Nucleus accumbens (tissue), 56 donors: Measurements from ENCODE around the gene SLC9A2.

ENCODE experiments used
- DNase-seq, 56 donors: peaks; one replicate each; lab custom pipeline; 2025; lab: John Stamatoyannopoulos, UW

Gene SLC9A2

DNA sequence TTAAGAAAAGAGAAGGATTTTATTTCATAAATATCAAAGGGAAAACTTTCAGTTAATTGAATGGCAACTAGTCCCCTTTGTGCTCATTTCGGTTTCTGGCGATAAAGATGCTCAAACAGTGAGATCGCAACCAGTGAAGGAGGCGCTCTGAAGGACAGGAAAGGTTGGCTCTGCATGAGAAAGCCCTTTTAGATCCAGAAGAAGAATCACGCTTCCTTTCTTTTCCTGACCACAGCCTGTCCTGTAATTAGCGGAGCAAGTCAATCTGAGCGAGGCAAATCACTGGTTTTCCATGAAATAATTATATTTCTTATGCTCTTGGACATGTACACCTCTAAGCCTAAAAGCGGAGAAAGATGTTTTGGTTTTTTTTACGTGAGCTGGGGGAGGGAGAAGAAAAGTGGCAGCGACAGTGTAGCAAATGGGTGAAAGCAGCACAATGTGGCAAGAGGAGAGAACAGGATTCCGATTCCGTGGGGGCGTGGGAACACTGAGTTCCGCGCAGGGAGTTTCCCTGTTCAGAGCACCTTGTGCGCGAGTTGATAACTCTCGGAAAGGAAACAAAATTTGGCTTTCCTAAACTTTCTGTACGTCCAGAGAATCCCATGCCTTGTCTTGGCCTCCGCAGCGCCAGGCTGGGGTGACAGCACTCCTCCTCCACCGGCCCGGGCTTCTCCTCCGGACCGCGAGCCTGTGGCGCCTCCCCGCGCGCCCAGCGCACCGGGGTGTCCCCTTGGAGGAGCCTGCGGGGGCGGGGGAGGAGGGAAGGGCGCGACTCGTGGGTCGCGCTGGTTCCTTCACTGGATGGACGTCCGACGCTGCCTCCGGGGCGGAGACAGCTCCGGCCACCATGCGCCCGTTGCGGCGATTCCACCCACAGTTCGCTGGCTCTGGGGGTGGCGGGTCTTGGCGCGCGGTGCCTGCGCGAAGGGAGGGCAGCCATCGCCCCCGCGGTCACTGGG, 620 bp upstream of the SLC9A2 start:
- peak in 15 of 56 donors; percentile 3 to 64 (median 28) for DNase-seq

DNA sequence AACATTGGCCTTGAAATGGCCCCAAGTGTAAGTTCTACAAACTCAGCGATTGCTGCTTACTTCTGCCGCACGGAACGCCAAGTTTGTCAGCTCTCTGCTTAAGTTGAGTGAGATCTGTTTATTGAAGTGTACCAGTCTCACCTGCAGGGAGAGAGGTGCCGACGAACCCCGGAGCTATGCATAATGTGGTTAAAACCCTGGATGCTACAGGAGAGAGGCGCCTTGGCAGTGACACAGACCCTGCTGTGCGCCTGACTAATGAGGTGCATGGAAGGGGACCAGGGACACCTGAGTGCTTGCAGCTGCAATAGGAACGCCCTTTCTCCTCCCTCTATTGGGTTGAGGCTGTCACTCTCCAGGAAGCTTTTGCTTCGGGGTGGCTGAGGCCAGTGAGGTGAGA, 979 bp downstream of the SLC9A2 start:
- DNase-seq, result no peak

DNA sequence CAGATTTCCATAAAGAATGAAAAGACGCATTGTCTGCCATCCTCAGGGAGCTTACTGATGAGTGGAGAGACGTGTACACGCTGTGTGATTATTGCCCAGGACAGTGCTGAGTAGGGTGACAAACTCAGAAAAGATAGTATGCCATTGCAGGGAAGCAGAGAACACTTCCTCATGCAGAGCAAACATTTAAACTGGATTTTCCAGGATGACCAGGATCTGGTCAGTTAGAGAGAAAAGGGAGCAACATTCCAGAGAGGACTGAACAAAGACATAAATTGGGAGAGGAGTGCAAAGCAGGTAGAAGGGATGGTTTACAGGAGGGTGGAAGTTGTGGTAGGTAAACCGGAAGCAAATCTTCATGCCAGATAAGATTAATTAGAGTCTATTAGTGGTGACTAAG, 2.3 kb downstream of the SLC9A2 start:
- no peak for DNase-seq

DNA sequence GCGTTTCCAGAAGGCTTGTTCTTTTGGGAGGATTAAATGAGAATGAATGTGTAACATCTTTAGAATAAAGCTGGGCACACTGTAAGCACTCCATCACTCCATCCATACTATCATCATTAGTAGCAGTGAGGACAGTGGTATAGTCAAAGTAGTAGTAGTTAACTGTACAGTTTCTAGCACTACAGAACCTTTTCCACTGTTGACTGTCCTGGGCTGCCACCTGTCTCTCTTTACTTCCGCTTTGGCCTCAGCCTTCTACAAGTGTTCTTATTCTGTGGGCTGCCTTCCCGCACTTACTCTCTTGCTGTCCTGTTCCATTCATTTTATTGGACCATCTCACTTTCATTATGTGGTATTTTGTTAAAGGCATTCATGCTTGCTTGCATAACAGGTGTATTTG, 3.3 kb downstream of the SLC9A2 start:
- no peak for DNase-seq

DNA sequence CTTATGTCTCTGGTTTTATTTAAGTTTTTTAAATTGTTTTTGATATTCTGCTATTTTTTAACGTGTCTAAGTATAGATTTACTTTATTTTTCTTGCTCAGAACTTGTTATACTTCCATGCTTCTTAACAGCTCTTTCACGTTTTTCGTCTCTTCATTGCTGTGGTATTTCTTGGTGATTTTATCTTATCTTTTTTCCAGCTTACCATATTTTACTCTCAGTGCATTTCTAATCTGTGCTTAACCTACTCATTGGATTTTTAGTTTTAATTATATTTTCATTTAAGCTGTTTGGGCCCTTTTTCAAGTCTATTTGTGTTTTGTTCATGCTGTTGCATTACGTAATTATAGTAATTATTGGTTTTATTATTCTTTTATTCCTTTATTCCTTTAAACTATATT, 11.1 kb downstream of the SLC9A2 start:
- DNase-seq, result no peak

DNA sequence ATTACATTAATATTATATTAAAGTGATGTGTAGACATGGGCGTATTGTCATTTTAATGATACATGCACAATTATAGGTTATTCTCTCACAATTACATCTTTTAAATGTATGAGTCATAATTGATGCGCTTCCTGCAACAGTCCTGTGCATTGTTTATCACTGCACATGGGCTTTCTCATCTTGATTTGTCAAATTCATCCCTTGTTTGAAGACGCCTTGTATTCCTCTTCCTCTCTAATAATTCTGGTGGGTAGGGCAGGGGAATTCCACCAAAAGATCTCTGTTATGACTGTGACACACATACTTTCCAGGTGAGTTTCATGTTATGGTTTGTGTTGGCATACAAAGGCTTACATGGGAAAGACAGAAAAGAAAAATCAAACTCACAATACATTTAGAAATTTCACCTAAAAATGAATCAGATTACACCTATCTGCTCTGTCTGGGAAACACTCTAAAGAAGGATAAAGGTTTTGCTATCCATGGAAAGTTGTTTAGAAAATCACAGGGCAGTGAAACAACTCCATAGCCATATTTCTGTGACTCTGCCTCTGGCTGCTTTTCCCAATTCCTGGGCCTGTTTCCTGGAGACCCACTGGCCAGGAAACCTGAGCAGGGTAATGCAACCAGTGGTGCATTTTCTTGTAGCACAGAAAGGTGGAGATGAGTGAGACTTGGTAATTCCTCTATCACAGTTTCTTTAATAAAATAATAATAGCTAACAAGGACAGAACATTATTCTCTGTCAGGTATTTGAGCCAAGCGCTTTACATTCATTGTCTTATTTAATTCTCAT, 13.2 kb downstream of the SLC9A2 start:
- no peak for DNase-seq

DNA sequence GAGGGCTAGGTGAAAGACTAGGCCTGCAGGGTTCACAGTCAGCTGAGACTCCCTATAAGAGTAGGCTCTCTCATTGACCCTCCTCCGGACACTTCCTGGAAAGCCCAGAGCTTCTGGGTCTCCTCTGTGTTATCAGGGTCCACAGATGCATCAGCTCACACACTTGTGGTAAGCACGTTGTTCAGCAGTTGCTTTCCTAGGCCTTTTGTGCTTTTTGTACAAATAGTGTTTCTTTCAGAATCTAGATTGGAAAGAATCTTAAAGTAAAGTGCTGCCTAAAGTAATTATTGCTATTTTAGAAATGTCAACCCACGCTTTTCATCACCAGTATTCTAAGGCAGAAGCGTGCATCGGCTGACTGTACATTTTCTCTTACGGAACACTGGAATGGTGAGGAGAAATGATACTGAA, 15.5 kb downstream of the SLC9A2 start:
- peak in 2 of 56 donors; percentile 28 to 34 for DNase-seq

DNA sequence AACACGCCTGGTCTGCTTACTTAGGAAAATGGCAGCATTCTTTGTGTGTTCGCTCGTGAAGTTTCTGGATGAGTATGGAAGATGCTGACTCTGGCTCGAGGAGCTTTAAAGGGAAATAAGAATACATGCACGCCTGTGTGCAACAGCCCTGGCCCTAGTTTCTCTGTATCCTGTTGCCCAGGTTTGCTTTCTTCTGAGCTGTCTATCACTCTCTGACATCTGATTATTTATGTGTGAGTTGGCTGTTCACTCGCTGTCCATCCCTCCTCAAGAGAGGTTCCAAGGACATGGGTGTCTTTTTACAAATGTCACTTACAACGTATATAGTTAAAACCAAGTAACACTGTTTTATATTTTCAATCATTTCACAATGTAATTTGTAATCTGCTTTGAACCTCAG, 16.0 kb downstream of the SLC9A2 start:
- no peak for DNase-seq

DNA sequence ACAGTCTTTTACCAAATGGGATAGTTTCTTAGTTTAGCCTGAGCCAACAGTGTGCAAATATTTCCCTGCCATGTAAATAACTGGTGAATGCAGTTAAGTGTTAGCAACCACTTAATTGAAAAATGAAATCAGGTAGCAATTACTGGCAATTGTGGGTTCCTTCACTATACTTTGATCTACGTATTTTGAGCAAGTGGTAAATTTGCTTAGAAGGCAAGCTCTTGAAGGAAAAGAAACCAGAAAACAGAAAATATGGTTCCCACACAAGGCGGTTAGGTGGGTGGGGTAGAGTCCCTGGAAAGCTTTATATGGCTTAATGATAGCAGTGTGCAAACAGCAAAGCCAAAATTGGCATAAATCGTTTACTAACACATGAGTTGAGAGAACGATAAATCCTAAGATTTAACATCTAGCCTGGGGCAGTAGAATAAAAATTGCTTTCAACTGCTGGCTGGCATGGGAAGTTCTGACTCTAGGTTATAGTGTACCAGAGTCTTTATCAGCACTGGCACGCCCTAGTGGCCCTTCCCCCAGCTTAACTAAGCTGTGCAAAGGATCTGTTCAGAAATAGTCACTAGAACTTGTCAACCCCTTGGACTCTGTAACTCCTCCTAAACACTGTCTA, 17.0 kb downstream of the SLC9A2 start:
- no peak for DNase-seq

DNA sequence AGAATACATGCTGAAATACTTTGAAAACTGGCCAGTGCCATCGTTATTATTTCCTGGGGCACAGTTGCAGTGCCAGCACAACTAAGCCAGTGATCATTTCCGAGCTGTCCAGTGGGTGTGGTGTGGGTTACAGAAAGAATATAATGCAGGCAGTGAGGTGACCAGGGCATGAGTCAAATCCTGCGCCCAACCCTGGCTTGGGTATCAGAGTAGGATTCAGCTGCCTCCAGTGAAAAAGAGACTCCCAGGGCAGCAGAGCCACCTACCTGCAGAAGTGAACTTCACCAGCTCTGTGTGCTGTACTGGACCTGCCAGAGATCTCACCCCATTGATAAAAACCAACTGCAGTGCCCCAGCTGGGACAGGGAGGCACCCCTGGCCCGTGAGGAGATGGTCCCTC, 18.0 kb downstream of the SLC9A2 start:
- no peak for DNase-seq

DNA sequence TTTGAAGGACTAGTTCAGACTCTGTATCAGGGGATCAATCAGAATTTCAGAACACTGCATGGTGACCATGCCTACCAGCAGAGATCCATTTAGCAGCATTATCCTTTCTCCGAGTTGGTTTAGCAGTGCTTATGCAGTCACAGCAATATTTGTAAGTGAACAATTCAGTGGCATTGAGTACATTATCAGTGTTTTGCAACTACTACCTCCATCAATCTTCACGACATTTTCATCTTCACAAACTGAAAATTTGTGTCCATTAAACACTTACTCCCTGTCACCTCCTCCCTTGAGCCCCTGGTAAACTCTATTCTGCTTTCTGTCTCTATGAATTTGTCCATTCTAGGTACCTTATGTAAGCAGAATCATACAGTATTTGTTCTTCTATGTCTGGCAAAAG, 20.1 kb downstream of the SLC9A2 start:
- no peak for DNase-seq

DNA sequence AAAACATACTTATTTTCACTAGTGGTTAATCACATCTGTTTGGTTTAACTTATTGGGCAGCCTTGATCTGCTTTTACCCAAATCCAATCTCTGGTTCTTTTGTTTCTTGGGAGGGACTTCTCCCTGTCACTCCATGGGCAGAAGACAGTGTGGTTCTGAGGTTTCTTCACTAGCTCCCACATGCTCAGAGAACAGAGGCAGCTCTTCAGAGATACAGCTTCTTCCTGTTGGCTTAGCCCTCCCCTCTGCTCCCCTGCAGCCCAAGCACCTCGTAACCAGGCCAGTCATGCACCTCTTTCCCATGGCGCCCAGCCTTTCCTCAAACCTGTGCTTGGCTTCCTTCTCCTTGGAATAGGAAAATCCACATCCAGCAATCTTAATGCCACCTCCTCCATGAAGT, 32.8 kb downstream of the SLC9A2 start:
- no peak for DNase-seq

DNA sequence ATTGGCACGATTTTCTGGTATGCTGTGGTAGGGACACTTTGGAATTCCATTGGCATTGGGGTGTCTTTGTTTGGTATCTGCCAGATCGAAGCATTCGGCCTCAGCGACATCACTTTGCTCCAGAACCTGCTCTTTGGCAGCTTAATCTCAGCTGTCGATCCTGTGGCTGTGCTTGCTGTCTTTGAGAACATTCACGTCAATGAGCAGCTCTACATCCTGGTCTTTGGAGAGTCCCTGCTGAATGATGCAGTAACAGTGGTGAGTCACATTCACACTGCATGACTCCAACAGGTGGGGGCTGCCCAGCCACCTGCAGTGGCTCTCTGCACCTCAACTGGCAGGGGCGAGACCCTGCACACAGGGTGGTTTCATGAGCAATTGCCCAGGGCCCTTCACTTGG, 38.4 kb downstream of the SLC9A2 start:
- no peak for DNase-seq

DNA sequence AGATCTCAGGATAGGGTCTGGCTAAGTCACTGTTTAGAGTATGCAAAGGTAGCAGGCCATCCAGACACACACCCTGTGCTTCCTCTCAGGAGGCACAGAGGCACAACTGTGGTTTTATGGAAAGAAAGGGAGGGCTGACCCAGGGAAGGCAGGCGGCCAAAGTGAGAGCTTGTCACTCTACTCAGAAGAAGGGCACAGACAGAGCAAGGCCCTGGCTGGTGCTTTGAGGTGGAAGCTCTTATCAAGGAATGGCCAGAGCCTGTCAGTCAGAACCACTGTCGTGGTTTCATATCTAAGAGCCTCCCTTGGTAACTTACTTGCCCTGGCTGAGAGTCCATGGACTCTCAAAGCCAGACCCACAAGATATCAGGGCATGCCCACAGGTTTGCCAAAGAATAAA, 40.7 kb downstream of the SLC9A2 start:
- no peak for DNase-seq

DNA sequence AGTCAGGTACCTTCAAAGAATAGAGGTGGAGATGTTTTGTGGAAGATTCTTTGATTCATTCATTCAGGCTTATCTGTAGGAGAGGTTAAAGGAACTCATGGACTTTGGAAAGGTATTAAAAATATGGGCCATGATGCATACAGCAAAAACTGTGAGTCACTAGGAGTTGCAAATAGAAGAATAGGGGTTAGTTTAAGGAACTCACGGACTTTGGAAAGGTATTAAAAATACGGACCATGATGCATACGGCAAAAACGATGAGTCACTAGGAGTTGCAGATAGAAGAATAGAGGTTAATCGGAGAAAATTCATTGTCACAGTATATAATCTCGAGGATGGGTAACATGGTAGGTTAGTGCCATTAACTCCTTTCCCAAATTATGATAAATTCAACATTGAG, 41.2 kb downstream of the SLC9A2 start:
- no peak for DNase-seq

DNA sequence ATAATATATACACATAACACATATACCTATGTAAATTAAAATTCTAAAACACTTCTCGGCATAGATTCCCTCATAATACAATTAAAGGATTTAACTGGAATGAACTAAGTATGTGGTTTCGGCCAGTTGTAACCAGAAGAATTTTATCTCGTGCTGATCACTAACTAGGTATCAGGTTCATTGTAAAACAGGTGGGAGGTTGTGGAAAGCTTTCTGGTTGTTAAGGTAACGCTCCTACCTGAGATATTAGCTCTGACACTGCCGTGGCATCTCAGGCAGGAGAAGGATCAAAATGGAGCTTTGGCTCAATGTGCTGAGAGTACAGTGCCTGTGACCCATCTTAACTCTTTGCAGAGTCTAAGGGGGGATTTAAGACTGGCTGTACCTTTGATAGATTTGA, 42.5 kb downstream of the SLC9A2 start:
- DNase-seq, result peak in 9 of 56 donors; percentile 1 to 32 (median 5)

DNA sequence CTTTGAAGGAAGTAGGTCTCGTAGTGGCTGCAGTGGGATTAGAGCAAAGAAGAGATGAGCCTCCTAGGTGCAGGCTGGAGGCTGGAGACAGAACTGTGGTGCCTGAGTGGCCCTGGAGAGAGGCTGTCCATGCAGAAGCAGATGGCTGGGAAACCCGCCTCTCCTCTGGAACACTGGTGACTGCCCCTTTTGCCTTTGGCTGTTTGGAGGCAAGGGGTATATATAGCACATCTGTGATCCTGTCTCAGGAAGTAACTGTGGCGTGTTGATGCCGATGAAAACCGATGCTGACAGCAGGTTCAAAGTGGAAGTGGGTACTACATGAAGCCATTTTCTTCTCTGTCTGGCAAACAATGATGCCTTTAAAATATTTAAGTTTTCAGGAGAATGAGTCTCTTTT, 43.5 kb downstream of the SLC9A2 start:
- no peak for DNase-seq

DNA sequence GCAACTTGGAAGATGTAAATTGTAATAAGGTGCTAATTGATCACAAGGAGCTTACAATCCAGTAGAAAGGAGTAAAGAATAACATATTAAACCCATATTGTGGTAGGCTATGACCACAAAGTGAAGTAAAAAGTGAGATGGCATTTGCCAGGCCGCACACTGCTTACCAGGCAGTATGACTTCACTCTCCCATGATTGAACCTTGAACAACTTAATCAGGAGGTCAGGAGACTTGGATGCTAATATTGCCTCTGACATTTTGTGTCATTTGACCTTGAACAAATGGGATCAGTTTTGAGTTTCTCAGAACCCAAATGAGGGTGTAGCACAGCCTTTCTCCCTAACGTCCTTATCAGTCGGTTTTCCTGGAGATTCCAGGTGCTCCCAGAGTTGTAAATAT, 44.0 kb downstream of the SLC9A2 start:
- no peak for DNase-seq

DNA sequence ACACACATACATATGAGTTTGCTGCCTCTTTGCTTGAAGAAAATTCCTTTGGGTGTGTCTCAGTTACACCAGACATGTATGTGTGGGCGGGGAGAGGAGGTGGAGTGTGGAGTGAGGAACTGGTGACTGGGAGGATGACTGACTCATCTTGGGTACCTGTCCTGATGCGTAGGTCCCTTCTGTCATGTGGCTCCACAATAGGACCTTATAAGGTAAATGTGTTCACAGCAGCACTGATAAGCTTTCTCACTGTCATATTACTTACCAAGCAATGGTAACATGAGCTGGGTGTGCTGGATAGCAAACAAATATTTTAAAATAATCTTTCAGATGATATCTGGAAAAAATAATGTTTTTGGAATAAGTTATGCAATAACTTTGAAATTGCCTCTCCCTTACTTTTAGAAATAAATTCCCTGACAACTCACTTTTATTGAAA, 45.1 kb downstream of the SLC9A2 start:
- DNase-seq, result peak in 37 of 56 donors; percentile 4 to 83 (median 33)

DNA sequence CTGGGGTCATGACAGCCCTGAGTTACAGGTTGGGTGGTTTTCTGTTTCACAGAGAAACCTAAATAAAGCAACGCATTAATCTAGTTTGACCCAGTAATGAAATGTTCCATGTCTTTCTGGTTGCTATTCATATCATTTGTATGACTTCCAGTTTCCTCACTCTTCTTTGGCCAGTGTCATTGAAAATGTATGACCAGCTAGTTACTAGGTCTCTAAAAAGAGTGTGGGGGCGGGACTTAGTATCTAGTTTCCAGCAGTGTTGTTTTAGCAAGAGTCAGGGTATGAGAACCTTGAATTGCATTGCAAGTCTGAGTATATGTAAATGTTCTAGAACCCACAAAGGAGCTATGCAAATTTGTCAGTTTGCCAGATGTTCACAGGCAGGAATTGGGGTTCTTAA, 47.7 kb downstream of the SLC9A2 start:
- DNase-seq, result no peak

DNA sequence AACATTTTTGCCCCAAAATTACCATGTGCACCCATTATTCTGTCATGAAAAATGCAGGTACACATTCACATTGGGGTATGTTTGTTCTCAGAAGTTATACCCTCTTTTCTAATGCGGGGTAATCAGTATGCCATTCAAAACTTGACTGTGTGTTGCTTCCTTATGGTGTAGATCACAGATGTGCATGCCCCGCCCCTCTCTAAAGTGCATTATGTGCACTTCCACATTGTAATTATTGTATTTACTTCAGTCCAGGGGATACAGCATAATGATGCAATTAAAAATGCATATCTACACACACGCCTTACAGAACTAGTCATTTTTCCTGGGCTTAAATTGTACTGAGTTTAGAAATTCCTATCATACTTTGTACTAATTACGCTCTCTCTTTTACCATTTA, 48.8 kb downstream of the SLC9A2 start:
- no peak for DNase-seq
